GM12878 (cell line): ENCODE measurements around the gene KDM6B. TPM values are rescaled to one million over a fixed set of nuclear protein-coding genes. Genes with fewer than 3 reads are reported as not detected.
A peak's percentile ranks its signal among the peaks of the same experiment; 100 is the strongest.

Experiments
- EED ChIP-seq: sonication (generic); IDR thresholded peaks from 2 replicates; pipeline ENCODE4 v1.6.1; 2016; ENCODE audit warnings: antibody characterized with exemption, low read depth
- MTA2 ChIP-seq: fragments of 450-650 bp; IDR thresholded peaks from 2 replicates; pipeline ENCODE4 v1.6.1; 2016; ENCODE audit warnings: low read depth, mild to moderate bottlenecking, moderate library complexity
- NR2C2 ChIP-seq: IDR thresholded peaks from 2 replicates; pipeline ENCODE4 v1.6.1; 2011; ENCODE audit warnings: borderline replicate concordance, low read depth; ENCODE audit not compliant: control insufficient read depth, insufficient read length
- WRNIP1 ChIP-seq: IDR thresholded peaks from 2 replicates; pipeline ENCODE4 v1.6.1; 2011; ENCODE audit warnings: low read depth, low read length, improper control_type of control experiment, borderline replicate concordance
- polyA plus RNA-seq, 11 experiments: library from polyadenylated mRNA; depleted of rRNA in 4 of 11; unstranded in 6 of 11; stranded (reverse) in 5 of 11; fragments of >200 nt; fragmentation: Nextera tagmentation in 4 of 11; fragmentation: Illumina TruSeq in 1 of 11; extraction: Ambion mirVana in 4 of 11; extraction: Trizol in 1 of 11; gene quantifications; 1 replicate in 1 of 11; 2 replicates in 10 of 11; pipeline versions ENCODE4 v1.2.1 to v1.2.3, GENCODE V29; 2011 to 2016; ENCODE audit warnings: inconsistent platforms in 2 of 11, missing spikeins in 2 of 11, low read depth in 1 of 11
- total RNA-seq, 4 experiments: library from RNA; depleted of rRNA in 3 of 4; stranded (reverse); fragments of >200 nt in 3 of 4; fragmentation: Illumina TruSeq in 1 of 4; extraction: Trizol in 1 of 4; gene quantifications; 2 replicates each; pipeline versions ENCODE4 v1.2.1 to v1.2.3, GENCODE V29; 2013 to 2021
- TF ChIP-seq, protein P1 (sequence below): fragments of 450-650 bp; conservative IDR thresholded peaks from 2 replicates; pipeline ENCODE4 v1.6.1; 2017; ENCODE audit warnings: mild to moderate bottlenecking, moderate library complexity
- TF ChIP-seq, protein P2 (sequence below): fragments of 450-650 bp; IDR thresholded peaks from 2 replicates; pipeline ENCODE4 v1.6.1; 2017; ENCODE audit warnings: mild to moderate bottlenecking, moderate library complexity
- TF ChIP-seq, protein P3 (sequence below): fragments of 450-650 bp; IDR thresholded peaks from 2 replicates; pipeline ENCODE4 v1.6.1; 2018; ENCODE audit warnings: borderline replicate concordance, mild to moderate bottlenecking; ENCODE audit not compliant: partially characterized antibody
- TF ChIP-seq, protein P4 (sequence below): fragments of 450-650 bp; IDR thresholded peaks from 2 replicates; pipeline ENCODE4 v1.6.1; 2017; ENCODE audit warnings: borderline replicate concordance
- TF ChIP-seq, protein P5 (sequence below): IDR thresholded peaks from 2 replicates; pipeline ENCODE4 v1.6.1; 2012; ENCODE audit warnings: low read length, inconsistent platforms
- TF ChIP-seq, protein P6 (sequence below): fragments of 450-650 bp; formaldehyde crosslinking; IDR thresholded peaks from 2 replicates; pipeline ENCODE4 v1.5.0; 2022; ENCODE audit warnings: mild to moderate bottlenecking, missing genetic modification characterization
- TF ChIP-seq, protein P7 (sequence below): IDR thresholded peaks from 2 replicates; pipeline ENCODE4 v1.6.1; 2011; ENCODE audit warnings: low read depth, low read length, improper control_type of control experiment, borderline replicate concordance

Gene KDM6B
- total and polyA plus RNA-seq, 10 of the 15 experiments (the other 5 are each of a cell fraction or from before 2014, with no cell fraction given): 0.05 to 33.5 (median 2.3) TPM

DNA sequence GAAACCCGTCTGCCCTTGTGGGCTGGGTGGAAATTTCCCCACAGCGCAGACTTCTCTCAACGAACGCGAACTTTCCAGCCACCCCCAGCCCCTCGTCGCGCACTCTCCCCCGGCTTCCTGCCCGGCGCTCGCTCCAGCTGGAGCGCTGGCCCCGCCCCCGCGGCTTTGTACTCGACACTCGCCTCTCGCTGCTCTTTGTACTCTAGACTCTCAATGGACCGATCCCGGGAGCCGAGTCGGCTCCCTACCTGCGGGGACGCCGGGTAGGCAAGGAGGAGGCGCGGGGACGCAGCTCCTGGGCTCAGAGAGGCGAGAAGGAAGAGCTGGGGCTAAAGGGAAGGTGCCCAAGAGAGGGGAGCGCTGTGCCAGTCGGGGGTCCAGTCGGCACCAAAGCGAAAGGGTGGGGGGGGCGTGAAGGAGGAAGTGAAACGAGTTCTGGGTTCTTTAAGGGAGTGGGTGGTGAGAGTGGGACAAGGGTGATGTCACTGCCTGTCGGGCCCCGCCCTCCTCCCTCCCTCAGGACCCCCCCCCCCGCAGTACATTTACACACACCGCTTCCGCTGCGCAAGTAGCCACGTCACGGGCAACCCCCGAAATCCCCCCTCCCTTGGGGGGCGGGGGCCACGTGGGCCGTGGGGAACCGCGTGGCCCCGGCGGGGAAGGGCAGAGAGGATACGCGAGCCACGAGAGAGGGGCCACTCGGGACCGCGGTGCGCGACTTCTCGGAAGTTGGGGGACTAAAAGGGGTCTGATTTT is 9.7 kb downstream of the KDM6B start (continued):
- TF ChIP-seq, protein P1, sequence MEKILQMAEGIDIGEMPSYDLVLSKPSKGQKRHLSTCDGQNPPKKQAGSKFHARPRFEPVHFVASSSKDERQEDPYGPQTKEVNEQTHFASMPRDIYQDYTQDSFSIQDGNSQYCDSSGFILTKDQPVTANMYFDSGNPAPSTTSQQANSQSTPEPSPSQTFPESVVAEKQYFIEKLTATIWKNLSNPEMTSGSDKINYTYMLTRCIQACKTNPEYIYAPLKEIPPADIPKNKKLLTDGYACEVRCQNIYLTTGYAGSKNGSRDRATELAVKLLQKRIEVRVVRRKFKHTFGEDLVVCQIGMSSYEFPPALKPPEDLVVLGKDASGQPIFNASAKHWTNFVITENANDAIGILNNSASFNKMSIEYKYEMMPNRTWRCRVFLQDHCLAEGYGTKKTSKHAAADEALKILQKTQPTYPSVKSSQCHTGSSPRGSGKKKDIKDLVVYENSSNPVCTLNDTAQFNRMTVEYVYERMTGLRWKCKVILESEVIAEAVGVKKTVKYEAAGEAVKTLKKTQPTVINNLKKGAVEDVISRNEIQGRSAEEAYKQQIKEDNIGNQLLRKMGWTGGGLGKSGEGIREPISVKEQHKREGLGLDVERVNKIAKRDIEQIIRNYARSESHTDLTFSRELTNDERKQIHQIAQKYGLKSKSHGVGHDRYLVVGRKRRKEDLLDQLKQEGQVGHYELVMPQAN: peak; percentile 93
- TF ChIP-seq, protein P2, sequence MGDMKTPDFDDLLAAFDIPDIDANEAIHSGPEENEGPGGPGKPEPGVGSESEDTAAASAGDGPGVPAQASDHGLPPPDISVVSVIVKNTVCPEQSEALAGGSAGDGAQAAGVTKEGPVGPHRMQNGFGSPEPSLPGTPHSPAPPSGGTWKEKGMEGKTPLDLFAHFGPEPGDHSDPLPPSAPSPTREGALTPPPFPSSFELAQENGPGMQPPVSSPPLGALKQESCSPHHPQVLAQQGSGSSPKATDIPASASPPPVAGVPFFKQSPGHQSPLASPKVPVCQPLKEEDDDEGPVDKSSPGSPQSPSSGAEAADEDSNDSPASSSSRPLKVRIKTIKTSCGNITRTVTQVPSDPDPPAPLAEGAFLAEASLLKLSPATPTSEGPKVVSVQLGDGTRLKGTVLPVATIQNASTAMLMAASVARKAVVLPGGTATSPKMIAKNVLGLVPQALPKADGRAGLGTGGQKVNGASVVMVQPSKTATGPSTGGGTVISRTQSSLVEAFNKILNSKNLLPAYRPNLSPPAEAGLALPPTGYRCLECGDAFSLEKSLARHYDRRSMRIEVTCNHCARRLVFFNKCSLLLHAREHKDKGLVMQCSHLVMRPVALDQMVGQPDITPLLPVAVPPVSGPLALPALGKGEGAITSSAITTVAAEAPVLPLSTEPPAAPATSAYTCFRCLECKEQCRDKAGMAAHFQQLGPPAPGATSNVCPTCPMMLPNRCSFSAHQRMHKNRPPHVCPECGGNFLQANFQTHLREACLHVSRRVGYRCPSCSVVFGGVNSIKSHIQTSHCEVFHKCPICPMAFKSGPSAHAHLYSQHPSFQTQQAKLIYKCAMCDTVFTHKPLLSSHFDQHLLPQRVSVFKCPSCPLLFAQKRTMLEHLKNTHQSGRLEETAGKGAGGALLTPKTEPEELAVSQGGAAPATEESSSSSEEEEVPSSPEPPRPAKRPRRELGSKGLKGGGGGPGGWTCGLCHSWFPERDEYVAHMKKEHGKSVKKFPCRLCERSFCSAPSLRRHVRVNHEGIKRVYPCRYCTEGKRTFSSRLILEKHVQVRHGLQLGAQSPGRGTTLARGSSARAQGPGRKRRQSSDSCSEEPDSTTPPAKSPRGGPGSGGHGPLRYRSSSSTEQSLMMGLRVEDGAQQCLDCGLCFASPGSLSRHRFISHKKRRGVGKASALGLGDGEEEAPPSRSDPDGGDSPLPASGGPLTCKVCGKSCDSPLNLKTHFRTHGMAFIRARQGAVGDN: no peak
- TF ChIP-seq, protein P3, sequence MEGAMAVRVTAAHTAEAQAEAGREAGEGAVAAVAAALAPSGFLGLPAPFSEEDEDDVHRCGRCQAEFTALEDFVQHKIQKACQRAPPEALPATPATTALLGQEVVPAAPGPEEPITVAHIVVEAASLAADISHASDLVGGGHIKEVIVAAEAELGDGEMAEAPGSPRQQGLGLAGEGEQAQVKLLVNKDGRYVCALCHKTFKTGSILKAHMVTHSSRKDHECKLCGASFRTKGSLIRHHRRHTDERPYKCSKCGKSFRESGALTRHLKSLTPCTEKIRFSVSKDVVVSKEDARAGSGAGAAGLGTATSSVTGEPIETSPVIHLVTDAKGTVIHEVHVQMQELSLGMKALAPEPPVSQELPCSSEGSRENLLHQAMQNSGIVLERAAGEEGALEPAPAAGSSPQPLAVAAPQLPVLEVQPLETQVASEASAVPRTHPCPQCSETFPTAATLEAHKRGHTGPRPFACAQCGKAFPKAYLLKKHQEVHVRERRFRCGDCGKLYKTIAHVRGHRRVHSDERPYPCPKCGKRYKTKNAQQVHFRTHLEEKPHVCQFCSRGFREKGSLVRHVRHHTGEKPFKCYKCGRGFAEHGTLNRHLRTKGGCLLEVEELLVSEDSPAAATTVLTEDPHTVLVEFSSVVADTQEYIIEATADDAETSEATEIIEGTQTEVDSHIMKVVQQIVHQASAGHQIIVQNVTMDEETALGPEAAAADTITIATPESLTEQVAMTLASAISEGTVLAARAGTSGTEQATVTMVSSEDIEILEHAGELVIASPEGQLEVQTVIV: no peak
- TF ChIP-seq EED: peak; percentile 19; the same call in 1 of the 2 replicates
- TF ChIP-seq WRNIP1: no peak
- TF ChIP-seq, protein P4, sequence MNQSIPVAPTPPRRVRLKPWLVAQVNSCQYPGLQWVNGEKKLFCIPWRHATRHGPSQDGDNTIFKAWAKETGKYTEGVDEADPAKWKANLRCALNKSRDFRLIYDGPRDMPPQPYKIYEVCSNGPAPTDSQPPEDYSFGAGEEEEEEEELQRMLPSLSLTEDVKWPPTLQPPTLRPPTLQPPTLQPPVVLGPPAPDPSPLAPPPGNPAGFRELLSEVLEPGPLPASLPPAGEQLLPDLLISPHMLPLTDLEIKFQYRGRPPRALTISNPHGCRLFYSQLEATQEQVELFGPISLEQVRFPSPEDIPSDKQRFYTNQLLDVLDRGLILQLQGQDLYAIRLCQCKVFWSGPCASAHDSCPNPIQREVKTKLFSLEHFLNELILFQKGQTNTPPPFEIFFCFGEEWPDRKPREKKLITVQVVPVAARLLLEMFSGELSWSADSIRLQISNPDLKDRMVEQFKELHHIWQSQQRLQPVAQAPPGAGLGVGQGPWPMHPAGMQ: no peak
- TF ChIP-seq, protein P5, sequence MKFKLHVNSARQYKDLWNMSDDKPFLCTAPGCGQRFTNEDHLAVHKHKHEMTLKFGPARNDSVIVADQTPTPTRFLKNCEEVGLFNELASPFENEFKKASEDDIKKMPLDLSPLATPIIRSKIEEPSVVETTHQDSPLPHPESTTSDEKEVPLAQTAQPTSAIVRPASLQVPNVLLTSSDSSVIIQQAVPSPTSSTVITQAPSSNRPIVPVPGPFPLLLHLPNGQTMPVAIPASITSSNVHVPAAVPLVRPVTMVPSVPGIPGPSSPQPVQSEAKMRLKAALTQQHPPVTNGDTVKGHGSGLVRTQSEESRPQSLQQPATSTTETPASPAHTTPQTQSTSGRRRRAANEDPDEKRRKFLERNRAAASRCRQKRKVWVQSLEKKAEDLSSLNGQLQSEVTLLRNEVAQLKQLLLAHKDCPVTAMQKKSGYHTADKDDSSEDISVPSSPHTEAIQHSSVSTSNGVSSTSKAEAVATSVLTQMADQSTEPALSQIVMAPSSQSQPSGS: no peak
- no peak for TF ChIP-seq NR2C2
- TF ChIP-seq, protein P6, sequence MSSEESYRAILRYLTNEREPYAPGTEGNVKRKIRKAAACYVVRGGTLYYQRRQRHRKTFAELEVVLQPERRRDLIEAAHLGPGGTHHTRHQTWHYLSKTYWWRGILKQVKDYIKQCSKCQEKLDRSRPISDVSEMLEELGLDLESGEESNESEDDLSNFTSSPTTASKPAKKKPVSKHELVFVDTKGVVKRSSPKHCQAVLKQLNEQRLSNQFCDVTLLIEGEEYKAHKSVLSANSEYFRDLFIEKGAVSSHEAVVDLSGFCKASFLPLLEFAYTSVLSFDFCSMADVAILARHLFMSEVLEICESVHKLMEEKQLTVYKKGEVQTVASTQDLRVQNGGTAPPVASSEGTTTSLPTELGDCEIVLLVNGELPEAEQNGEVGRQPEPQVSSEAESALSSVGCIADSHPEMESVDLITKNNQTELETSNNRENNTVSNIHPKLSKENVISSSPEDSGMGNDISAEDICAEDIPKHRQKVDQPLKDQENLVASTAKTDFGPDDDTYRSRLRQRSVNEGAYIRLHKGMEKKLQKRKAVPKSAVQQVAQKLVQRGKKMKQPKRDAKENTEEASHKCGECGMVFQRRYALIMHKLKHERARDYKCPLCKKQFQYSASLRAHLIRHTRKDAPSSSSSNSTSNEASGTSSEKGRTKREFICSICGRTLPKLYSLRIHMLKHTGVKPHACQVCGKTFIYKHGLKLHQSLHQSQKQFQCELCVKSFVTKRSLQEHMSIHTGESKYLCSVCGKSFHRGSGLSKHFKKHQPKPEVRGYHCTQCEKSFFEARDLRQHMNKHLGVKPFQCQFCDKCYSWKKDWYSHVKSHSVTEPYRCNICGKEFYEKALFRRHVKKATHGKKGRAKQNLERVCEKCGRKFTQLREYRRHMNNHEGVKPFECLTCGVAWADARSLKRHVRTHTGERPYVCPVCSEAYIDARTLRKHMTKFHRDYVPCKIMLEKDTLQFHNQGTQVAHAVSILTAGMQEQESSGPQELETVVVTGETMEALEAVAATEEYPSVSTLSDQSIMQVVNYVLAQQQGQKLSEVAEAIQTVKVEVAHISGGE (CRISPR knock-in tag): no peak
- TF ChIP-seq MTA2: peak; percentile 72
- TF ChIP-seq, protein P7, sequence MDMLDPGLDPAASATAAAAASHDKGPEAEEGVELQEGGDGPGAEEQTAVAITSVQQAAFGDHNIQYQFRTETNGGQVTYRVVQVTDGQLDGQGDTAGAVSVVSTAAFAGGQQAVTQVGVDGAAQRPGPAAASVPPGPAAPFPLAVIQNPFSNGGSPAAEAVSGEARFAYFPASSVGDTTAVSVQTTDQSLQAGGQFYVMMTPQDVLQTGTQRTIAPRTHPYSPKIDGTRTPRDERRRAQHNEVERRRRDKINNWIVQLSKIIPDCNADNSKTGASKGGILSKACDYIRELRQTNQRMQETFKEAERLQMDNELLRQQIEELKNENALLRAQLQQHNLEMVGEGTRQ: peak; percentile 55
